ENCODE measurements around the gene GVQW3. TPM values are rescaled to one million over a fixed set of nuclear protein-coding genes. Genes with fewer than 3 reads are reported as not detected.

The GVQW3 gene
- total and polyA plus RNA-seq, 2 of the 13 experiments (the other 11 are each of a cell fraction or from before 2014, with no cell fraction given) = 5.0 to 5.6 TPM

GRCh38 chr11:76362716-76363115, 18.4 kb upstream of the GVQW3 start:
- no peaks in the 10 kb centered on the region for H3K27me3 ChIP-seq (ENCODE audit: control insufficient read depth in 1 of 2, insufficient read depth in 2 of 2, low read length in 2 of 2)
- no peaks in the 10 kb centered on the region for H4K20me1 ChIP-seq (ENCODE audit: insufficient read depth, low read length)
- ATAC-seq = no peak
- TF ChIP-seq ZNF678 (CRISPR knock-in tag; IDR thresholded peaks at IDR 0.05) = no peak
- no peak for TF ChIP-seq FIP1L1 (IDR thresholded peaks at IDR 0.05; ENCODE audit: borderline replicate concordance, insufficient read depth, low read depth, low read length)
- no peak for TF ChIP-seq ZNF674 (CRISPR knock-in tag; IDR thresholded peaks at IDR 0.05; ENCODE audit: low read depth)
- no peak for TF ChIP-seq GLI4 (CRISPR knock-in tag; IDR thresholded peaks at IDR 0.05; ENCODE audit: borderline replicate concordance)
- peaks cover 18% of the 10 kb centered on the region for H3K79me2 ChIP-seq (ENCODE audit: insufficient read depth, low read length)
- POLR2A ChIA-PET = no interaction called here
- H3K36me3 ChIP-seq (replicated peaks in 1 of 2; ENCODE audit: control insufficient read depth in 1 of 2, insufficient read depth in 2 of 2, low read length in 2 of 2) = peaks cover 2 to 24% of the 10 kb centered on the region in 2 experiments; a peak in 3 of 5 replicates
- in situ Hi-C loops (cut with HindIII; ENCODE audit: extremely low pct_ligation_motif_present, low pct_unique_long_range_greater_than_20kb) (no loop called here), intact Hi-C loops (cut with micrococcal nuclease; ENCODE audit: unreplicated experiment) (no loop called here)
- peaks cover 19% of the 10 kb centered on the region for H3K4me1 ChIP-seq (ENCODE audit: insufficient read depth, low read length)
- no peak overlapping the region for H3K9ac ChIP-seq (ENCODE audit: insufficient read depth, low read depth, low read length)
- BruUV-seq (replicated peaks) = no TSS peak
- CTCF ChIA-PET (ENCODE audit: low intra/inter-chr PET ratio, low total read pairs) = no interaction called here
- H2AFZ ChIP-seq (ENCODE audit: low read length) = no peak overlapping the region
- 96% methylated on average over 7 of the region's 7 CpGs for WGBS (ENCODE audit: low lambda C conversion rate)
- no peak overlapping the region for H3K4me3 ChIP-seq (replicated peaks in 1 of 3; ENCODE audit: insufficient read depth in 1 of 3, low read depth in 2 of 3, low read length in 3 of 3)
- H3K4me2 ChIP-seq (ENCODE audit: low read depth, low read length) = no peak overlapping the region
- FAIRE-seq = no peak
- H3K27ac ChIP-seq (ENCODE audit: extremely low read length, insufficient read depth, low read length) = no peak overlapping the region
- no peaks in the 10 kb centered on the region for H3K9me3 ChIP-seq (ENCODE audit: low read length)
- no peak for DNase-seq (ENCODE audit: low spot score)

DNA sequence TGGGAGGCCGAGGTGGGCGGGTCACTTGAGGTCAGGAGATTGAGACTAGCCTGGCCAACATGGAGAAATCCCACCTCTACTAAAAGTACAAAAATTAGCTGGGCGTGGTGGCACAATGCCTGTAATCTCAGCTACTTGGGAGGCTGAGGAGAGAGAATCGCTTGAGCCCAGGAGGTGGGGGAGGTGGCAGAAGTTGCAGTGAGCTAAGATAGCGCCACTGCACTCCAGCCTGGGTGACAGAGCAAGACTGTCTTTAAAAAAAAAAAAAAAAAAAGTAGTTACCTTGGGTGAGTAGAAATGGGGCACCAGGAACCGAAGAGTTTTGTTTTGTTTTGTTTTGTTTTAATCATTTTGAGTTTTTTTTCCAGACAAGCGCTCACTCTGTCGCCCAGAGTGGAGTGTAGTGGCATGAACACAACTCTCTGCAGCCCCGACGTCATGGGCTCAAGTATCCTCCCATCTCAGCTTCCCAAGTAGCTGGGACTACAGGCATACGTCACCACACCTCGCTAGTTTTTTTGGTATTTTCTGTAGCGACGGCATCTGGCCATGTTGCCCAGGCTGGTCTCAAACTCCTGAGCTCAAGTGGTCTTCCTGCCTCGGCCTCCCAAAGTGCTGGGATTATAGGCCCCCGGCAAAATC, 16.0 kb upstream of the GVQW3 start:
- ATAC-seq (no peak), FAIRE-seq (no peak), DNase-seq (ENCODE audit: low spot score) (no peak)
- Histone ChIP-seq H3K9me3 (ENCODE audit: low read length) (no peaks in the 10 kb centered on the region), H3K36me3 (replicated peaks in 1 of 2; ENCODE audit: control insufficient read depth in 1 of 2, insufficient read depth in 2 of 2, low read length in 2 of 2) (peaks cover 0 to 12% of the 10 kb centered on the region in 2 experiments; a peak in 2 of 5 replicates), H3K4me1 (ENCODE audit: insufficient read depth, low read length) (peaks cover 37% of the 10 kb centered on the region), H2AFZ (ENCODE audit: low read length) (no peak overlapping the region), H3K4me2 (ENCODE audit: low read depth, low read length) (no peak overlapping the region), H3K79me2 (ENCODE audit: insufficient read depth, low read length) (peaks cover 42% of the 10 kb centered on the region), H3K27me3 (ENCODE audit: control insufficient read depth in 1 of 2, insufficient read depth in 2 of 2, low read length in 2 of 2) (no peaks in the 10 kb centered on the region), H3K4me3 (replicated peaks in 1 of 3; ENCODE audit: insufficient read depth in 1 of 3, low read depth in 2 of 3, low read length in 3 of 3) (no peak overlapping the region), H3K9ac (ENCODE audit: insufficient read depth, low read depth, low read length) (no peak overlapping the region), H3K27ac (ENCODE audit: extremely low read length, insufficient read depth, low read length) (no peak overlapping the region), H4K20me1 (ENCODE audit: insufficient read depth, low read length) (no peaks in the 10 kb centered on the region)
- intact Hi-C loops (cut with micrococcal nuclease; ENCODE audit: unreplicated experiment) = no loop called here
- no peak for TF ChIP-seq ZFX (CRISPR knock-in tag; IDR thresholded peaks at IDR 0.05; ENCODE audit: low read depth)
- TF ChIP-seq GPN1 (CRISPR knock-in tag; IDR thresholded peaks at IDR 0.05; ENCODE audit: borderline replicate concordance) = no peak
- TF ChIP-seq, protein P1, sequence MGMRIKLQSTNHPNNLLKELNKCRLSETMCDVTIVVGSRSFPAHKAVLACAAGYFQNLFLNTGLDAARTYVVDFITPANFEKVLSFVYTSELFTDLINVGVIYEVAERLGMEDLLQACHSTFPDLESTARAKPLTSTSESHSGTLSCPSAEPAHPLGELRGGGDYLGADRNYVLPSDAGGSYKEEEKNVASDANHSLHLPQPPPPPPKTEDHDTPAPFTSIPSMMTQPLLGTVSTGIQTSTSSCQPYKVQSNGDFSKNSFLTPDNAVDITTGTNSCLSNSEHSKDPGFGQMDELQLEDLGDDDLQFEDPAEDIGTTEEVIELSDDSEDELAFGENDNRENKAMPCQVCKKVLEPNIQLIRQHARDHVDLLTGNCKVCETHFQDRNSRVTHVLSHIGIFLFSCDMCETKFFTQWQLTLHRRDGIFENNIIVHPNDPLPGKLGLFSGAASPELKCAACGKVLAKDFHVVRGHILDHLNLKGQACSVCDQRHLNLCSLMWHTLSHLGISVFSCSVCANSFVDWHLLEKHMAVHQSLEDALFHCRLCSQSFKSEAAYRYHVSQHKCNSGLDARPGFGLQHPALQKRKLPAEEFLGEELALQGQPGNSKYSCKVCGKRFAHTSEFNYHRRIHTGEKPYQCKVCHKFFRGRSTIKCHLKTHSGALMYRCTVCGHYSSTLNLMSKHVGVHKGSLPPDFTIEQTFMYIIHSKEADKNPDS (CRISPR knock-in tag; IDR thresholded peaks at IDR 0.05) = no peak
- TF ChIP-seq RAD21 (CRISPR knock-in tag; IDR thresholded peaks at IDR 0.05) = no peak
- no peak for TF ChIP-seq SRSF4 (IDR thresholded peaks at IDR 0.05; ENCODE audit: low read depth, low read length, poor library complexity, severe bottlenecking)
- CTCF ChIA-PET (ENCODE audit: low intra/inter-chr PET ratio, low total read pairs) = no interaction called here
- WGBS (ENCODE audit: low lambda C conversion rate) = 97% methylated on average over 16 of the region's 16 CpGs
- POLR2A ChIA-PET = no interaction called here
- in situ Hi-C loops (cut with HindIII; ENCODE audit: extremely low pct_ligation_motif_present, low pct_unique_long_range_greater_than_20kb) = no loop called here
- BruUV-seq (replicated peaks) = no TSS peak
